Smooth muscle cell (in vitro differentiated cells): ENCODE data around the gene SNX10. TPM values are rescaled to one million over a fixed set of nuclear protein-coding genes. Genes with fewer than 3 reads are reported as not detected.
A peak's percentile ranks its signal among the peaks of the same experiment; 100 is the strongest.

ENCODE experiments used
- DNase-seq: peaks from one replicate; lab custom pipeline; 2025; ENCODE audit not compliant: unreplicated experiment; lab: John Stamatoyannopoulos, UW
- H2AFZ ChIP-seq: fragments of 200-600 bp; sonication (generic); 2 replicates; pipeline ENCODE4 v1.6.0; 2016; ENCODE audit warnings: antibody characterized with exemption, low read depth, mild to moderate bottlenecking
- H3F3A ChIP-seq: fragments of 200-600 bp; sonication (generic); 2 replicates; pipeline ENCODE4 v1.6.0; 2017; ENCODE audit warnings: antibody characterized with exemption, low read depth
- H3K27ac ChIP-seq: fragments of 200-600 bp; sonication (generic); 2 replicates; pipeline ENCODE4 v1.5.1; 2016; ENCODE audit warnings: low read depth, mild to moderate bottlenecking
- H3K27me3 ChIP-seq: fragments of 200-600 bp; sonication (generic); 2 replicates; pipeline ENCODE4 v1.6.1; 2016; ENCODE audit warnings: low read depth, mild to moderate bottlenecking
- H3K36me3 ChIP-seq: fragments of 200-600 bp; sonication (generic); 2 replicates; pipeline ENCODE4 v1.5.1; 2016; ENCODE audit warnings: low read depth
- H3K4me1 ChIP-seq: fragments of 200-600 bp; sonication (generic); 2 replicates; pipeline ENCODE4 v1.5.1; 2016; ENCODE audit warnings: low read depth
- H3K4me2 ChIP-seq: fragments of 200-600 bp; sonication (generic); 2 replicates; pipeline ENCODE4 v1.6.0; 2016; ENCODE audit warnings: mild to moderate bottlenecking
- H3K4me3 ChIP-seq: fragments of 200-600 bp; sonication (generic); 2 replicates; pipeline ENCODE4 v1.5.1; 2016; ENCODE audit warnings: mild to moderate bottlenecking
- H3K79me2 ChIP-seq: fragments of 200-600 bp; sonication (generic); 2 replicates; pipeline ENCODE4 v1.6.0; 2016; ENCODE audit warnings: low read depth, mild to moderate bottlenecking
- H3K9ac ChIP-seq: fragments of 200-600 bp; sonication (generic); 2 replicates; pipeline ENCODE4 v1.6.0; 2016; ENCODE audit warnings: low read depth
- H3K9me3 ChIP-seq: fragments of 200-600 bp; sonication (generic); replicated peaks from 2 replicates; pipeline ENCODE4 v1.5.1; 2016; ENCODE audit warnings: low read depth
- H4K20me1 ChIP-seq: fragments of 200-600 bp; sonication (generic); 2 replicates; pipeline ENCODE4 v1.6.0; 2016; ENCODE audit warnings: low read depth
- CTCF ChIP-seq: fragments of 200-600 bp; sonication (generic); IDR thresholded peaks from 2 replicates; pipeline ENCODE4 v1.5.1; 2017; ENCODE audit warnings: borderline replicate concordance, mild to moderate bottlenecking, antibody characterized with exemption; ENCODE audit not compliant: insufficient read depth, poor library complexity, severe bottlenecking
- WGBS: methylation state at CpG from one replicate; pipeline ENCODE4 v1.1.7; 2016; ENCODE audit warnings: low lambda C conversion rate; 5-methylcytosine and 5-hydroxymethylcytosine counted together
- polyA plus RNA-seq: library from polyadenylated mRNA; unstranded; fragments of >200 nt; fragmentation: Nextera tagmentation; extraction: Ambion mirVana; gene quantifications from 2 replicates; pipeline ENCODE4 v1.2.1, GENCODE V29; 2016
- total RNA-seq: library from RNA; depleted of rRNA; stranded (reverse); fragments of >200 nt; gene quantifications from 2 replicates; pipeline ENCODE4 v1.2.3, GENCODE V29; 2014

Gene SNX10
- total and polyA plus RNA-seq, 2 experiments from 2014 or later = 1.1 to 2.2 TPM

GRCh38 chr7:26388256-26388655 lies 96.6 kb downstream of the SNX10 start:
- Histone ChIP-seq H3K4me3 (no peak overlapping the region), H3K36me3 (no peaks in the 10 kb centered on the region), H3K27me3 (no peaks in the 10 kb centered on the region), H3K9me3 (no peaks in the 10 kb centered on the region), H3K9ac (no peak overlapping the region), H4K20me1 (no peaks in the 10 kb centered on the region), H3K4me2 (no peak overlapping the region), H3K27ac (no peak overlapping the region), H3K79me2 (no peaks in the 10 kb centered on the region), H2AFZ (no peak overlapping the region), H3K4me1 (no peaks in the 10 kb centered on the region), H3F3A (no peaks in the 10 kb centered on the region)
- TF ChIP-seq CTCF = no peak
- DNase-seq = no peak
- 82% methylated on average over 4 of the region's 4 CpGs for WGBS

GRCh38 chr7:26390016-26390415 lies 98.4 kb downstream of the SNX10 start:
- WGBS = 70% methylated on average over 2 of the region's 2 CpGs
- Histone ChIP-seq H3K4me1 (no peaks in the 10 kb centered on the region), H3K9me3 (no peaks in the 10 kb centered on the region), H3K9ac (no peak overlapping the region), H3K79me2 (no peaks in the 10 kb centered on the region), H2AFZ (no peak overlapping the region), H3K27me3 (no peaks in the 10 kb centered on the region), H3F3A (no peaks in the 10 kb centered on the region), H3K36me3 (no peaks in the 10 kb centered on the region), H3K4me2 (no peak overlapping the region), H4K20me1 (no peaks in the 10 kb centered on the region), H3K4me3 (no peak overlapping the region), H3K27ac (no peak overlapping the region)
- no peak for DNase-seq
- no peak for TF ChIP-seq CTCF

- WGBS = 100% methylated on average over 3 of the region's 3 CpGs
- no peak overlapping the region for H3K4me3 ChIP-seq
- no peaks in the 10 kb centered on the region for H3K27me3 ChIP-seq
- no peak for DNase-seq
- H3K79me2 ChIP-seq = no peaks in the 10 kb centered on the region
- H3K36me3 ChIP-seq = no peaks in the 10 kb centered on the region
- no peak overlapping the region for H2AFZ ChIP-seq
- H3F3A ChIP-seq = peaks cover 7% of the 10 kb centered on the region
- H4K20me1 ChIP-seq = no peaks in the 10 kb centered on the region
- H3K9me3 ChIP-seq = no peaks in the 10 kb centered on the region
- H3K9ac ChIP-seq = no peak overlapping the region
- H3K27ac ChIP-seq = no peak overlapping the region
- no peak for TF ChIP-seq CTCF
- H3K4me2 ChIP-seq = no peak overlapping the region
- H3K4me1 ChIP-seq = peaks cover 11% of the 10 kb centered on the region
These were observed 102.2 kb downstream of the SNX10 start for GRCh38 chr7:26393818-26394217.

- no peak overlapping the region for H3K4me3 ChIP-seq
- H2AFZ ChIP-seq = no peak overlapping the region
- no peak for DNase-seq
- H3F3A ChIP-seq = peaks cover 18% of the 10 kb centered on the region
- no peaks in the 10 kb centered on the region for H3K36me3 ChIP-seq
- no peaks in the 10 kb centered on the region for H3K79me2 ChIP-seq
- no peaks in the 10 kb centered on the region for H3K9me3 ChIP-seq
- H3K9ac ChIP-seq = no peak overlapping the region
- H3K27ac ChIP-seq = no peak overlapping the region
- H3K4me2 ChIP-seq = peak overlapping the region; percentile 86
- TF ChIP-seq CTCF = no peak
- no peaks in the 10 kb centered on the region for H4K20me1 ChIP-seq
- 38% methylated on average over 7 of the region's 7 CpGs for WGBS
- H3K27me3 ChIP-seq = no peaks in the 10 kb centered on the region
- peaks cover 23% of the 10 kb centered on the region for H3K4me1 ChIP-seq
These were observed 105.7 kb downstream of the SNX10 start for GRCh38 chr7:26397332-26397731.
